Ovary (tissue), 3 donors: ENCODE data around the gene SLC48A1.

Experiments used
- EP300 ChIP-seq: sonication (generic); formaldehyde crosslinking; IDR thresholded peaks from one replicate; pipeline ENCODE4 v1.6.1; 2017; ENCODE audit warnings: antibody characterized with exemption
- POLR2A ChIP-seq: fragments of 450-650 bp; IDR thresholded peaks from one replicate; pipeline ENCODE4 v1.6.1; 2017; ENCODE audit warnings: antibody characterized with exemption, mild to moderate bottlenecking, moderate library complexity
- TF ChIP-seq, protein P1 (sequence below), 3 donors: fragments of 450-650 bp in 2 of 3; fragments of 200-600 bp in 1 of 3; IDR thresholded peaks; one replicate each; pipeline versions ENCODE4 v1.5.1 to v1.8.0; 2016 to 2022; ENCODE audit warnings: antibody characterized with exemption in 3 of 3, mild to moderate bottlenecking in 1 of 3
- donor health status: DM: no; HTN: no; CAD: no.

DNA sequence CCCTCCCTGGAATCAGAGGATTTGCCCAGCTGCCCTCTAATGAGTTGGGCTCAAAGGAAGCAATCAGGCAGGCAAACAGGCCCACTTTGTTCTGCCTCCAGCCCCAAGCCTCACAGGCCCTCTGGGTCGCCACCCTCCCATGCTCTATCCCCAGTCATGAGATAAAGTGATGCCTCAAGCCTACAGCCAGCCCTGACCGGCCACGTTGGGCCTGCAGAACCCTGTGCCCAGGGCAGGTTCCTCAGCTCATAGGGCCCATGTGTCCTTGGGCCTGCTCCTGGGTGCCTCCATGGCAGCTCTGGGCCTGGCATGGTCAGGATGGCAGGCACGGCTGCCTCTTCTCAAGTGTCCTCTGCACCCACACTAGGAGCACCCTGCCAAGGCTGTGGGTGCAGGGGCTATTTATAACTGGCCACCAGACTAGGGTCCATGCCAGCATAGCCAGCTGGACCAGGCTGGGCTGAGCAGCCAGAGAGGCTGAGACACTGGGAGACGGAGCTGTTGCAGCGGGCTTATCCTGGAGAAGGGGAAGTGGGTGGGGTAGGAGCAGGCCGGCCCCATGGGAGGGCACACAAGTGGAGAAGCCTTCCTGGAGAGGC, 26.4 kb downstream of the SLC48A1 start:
- TF ChIP-seq, protein P1, sequence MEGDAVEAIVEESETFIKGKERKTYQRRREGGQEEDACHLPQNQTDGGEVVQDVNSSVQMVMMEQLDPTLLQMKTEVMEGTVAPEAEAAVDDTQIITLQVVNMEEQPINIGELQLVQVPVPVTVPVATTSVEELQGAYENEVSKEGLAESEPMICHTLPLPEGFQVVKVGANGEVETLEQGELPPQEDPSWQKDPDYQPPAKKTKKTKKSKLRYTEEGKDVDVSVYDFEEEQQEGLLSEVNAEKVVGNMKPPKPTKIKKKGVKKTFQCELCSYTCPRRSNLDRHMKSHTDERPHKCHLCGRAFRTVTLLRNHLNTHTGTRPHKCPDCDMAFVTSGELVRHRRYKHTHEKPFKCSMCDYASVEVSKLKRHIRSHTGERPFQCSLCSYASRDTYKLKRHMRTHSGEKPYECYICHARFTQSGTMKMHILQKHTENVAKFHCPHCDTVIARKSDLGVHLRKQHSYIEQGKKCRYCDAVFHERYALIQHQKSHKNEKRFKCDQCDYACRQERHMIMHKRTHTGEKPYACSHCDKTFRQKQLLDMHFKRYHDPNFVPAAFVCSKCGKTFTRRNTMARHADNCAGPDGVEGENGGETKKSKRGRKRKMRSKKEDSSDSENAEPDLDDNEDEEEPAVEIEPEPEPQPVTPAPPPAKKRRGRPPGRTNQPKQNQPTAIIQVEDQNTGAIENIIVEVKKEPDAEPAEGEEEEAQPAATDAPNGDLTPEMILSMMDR (IDR thresholded peaks at IDR 0.05) = no peak
- TF ChIP-seq POLR2A = no peak
- no peak for TF ChIP-seq EP300
